Tibial artery (tissue), 4 donors: ENCODE results near the gene FLT3LG.

Source experiments
- DNase-seq, 2 donors: peaks; one replicate each; pipeline ENCODE4 v3.0.0-alpha.2; 2019
- H3K27ac ChIP-seq, 2 donors: fragments of 200-600 bp; sonication (generic) in 1 of 2; 1 replicate in 1 of 2; 2 replicates in 1 of 2; pipeline ENCODE4 v1.5.1; 2018 to 2019; ENCODE audit warnings: mild to moderate bottlenecking in 1 of 2
- H3K27me3 ChIP-seq, 2 donors: fragments of 200-600 bp; sonication (generic) in 1 of 2; one replicate each; pipeline versions ENCODE4 v1.5.1 to v1.6.0; 2016 to 2019
- H3K36me3 ChIP-seq, 3 donors: fragments of 200-600 bp; sonication (generic) in 2 of 3; one replicate each; pipeline ENCODE4 v1.5.1; 2016 to 2019; ENCODE audit warnings: mild to moderate bottlenecking in 2 of 3
- H3K4me1 ChIP-seq, 4 donors: fragments of 200-600 bp; sonication (generic) in 2 of 4; 1 replicate in 3 of 4; 2 replicates in 1 of 4; pipeline ENCODE4 v1.5.1; 2016 to 2019
- H3K4me3 ChIP-seq, 2 donors: fragments of 200-600 bp; sonication (generic) in 1 of 2; 1 replicate in 1 of 2; 2 replicates in 1 of 2; pipeline ENCODE4 v1.5.1; 2018 to 2019; ENCODE audit warnings: mild to moderate bottlenecking in 2 of 2
- H3K9me3 ChIP-seq, 3 donors: fragments of 200-600 bp; sonication (generic) in 1 of 3; one replicate each; pipeline ENCODE4 v1.5.1; 2016 to 2019
- CTCF ChIP-seq, 2 experiments: fragments of 200-600 bp in 1 of 2; fragments of 450-650 bp in 1 of 2; IDR thresholded peaks; one replicate each; pipeline ENCODE4 v1.5.1; 2017 to 2019; ENCODE audit warnings: antibody characterized with exemption in 2 of 2, mild to moderate bottlenecking in 1 of 2, moderate library complexity in 1 of 2
- intact Hi-C: fragments of 100-400 bp; cut with DNase I; formaldehyde crosslinking; loops from one replicate; pipeline ENCODE4 v1.15.0; 2023; ENCODE audit warnings: low total_unique reads

The FLT3LG gene

DNA sequence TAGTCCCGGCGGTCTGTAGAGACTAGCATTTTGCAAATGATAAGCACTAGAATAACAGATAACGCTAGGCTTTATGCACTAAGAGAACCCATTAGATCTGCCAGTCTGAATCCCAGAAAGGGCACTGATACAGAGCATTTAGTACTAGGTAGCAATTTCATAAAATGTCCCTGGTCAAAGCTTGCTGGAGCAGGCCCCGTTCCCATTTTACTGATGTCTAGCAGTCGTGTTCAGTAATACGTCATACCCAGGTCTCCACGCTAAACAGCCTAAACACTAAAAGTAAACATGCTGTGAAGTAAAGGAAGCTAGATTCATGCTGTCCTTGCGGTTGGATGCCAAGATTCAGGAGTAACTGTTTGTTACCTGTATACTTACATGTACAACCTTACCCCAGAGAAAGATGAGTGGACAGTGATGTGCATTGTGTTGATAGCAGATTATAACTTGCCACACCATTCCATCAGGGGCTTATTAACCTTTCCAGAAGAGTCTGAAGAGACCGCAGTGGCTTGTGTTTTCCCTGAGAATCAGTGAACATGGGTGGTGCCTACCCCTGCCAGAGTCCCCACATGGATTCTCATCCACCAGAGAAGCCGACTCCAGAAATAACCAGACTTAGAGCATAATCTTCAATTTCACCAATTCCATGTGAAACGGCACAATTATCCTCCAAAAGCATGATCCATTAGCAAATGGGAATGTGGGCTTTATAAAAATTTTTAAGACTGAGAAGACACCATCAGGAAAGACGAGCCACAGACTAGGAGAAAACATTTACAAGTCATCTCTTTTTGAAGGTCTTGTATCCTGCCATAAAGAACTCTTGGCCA is 18.8 kb downstream of the FLT3LG start:
- no peak for TF ChIP-seq CTCF (IDR thresholded peaks at IDR 0.05)
- Histone ChIP-seq H3K27me3 (no peaks in the 10 kb centered on the region), H3K9me3 (no peaks in the 10 kb centered on the region), H3K27ac (no peak overlapping the region), H3K4me3 (no peak overlapping the region), H3K36me3 (peaks cover 40 to 56% (median 48%) of the 10 kb centered on the region in 3 donors), H3K4me1 (peaks cover 0 to 42% (median 39%) of the 10 kb centered on the region in 4 donors)
- no peak for DNase-seq
- intact Hi-C loops = loop anchor here (10.0 kb wide), 1 partner anchor 182 kb away; the partner anchor contains the start of gene PRMT1

DNA sequence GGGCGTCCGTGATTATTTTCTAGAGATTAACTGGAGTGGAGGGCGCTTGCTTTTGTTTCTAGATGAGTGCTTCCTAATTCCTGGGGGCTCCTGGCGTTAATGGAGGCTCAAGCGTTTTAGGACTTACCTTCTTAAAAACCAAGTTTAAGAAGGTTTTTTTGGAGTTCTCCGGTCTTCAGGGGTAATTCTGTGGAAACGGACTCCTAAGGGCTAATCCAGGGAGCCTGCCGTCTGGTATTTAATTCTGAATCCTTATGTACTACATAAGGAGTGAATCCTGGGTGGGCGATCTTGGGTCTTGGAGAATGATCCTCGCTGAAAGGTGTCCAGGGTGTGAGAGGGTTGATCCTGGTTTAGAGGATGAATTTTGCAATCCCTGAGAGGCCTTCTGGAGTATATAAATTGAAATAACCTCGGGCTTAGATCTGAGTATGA is 22.6 kb downstream of the FLT3LG start:
- peaks cover 35 to 52% (median 48%) of the 10 kb centered on the region in 3 donors for H3K36me3 ChIP-seq
- intact Hi-C loops = loop anchor here (10.0 kb wide), 1 partner anchor 178 kb away; the partner anchor contains the start of gene PRMT1
- H3K27ac ChIP-seq = peak overlapping the region; percentile 89 to 92
- peaks cover 0 to 47% (median 32%) of the 10 kb centered on the region in 4 donors for H3K4me1 ChIP-seq
- H3K9me3 ChIP-seq = no peaks in the 10 kb centered on the region
- H3K4me3 ChIP-seq = peak overlapping the region; percentile 80 to 87
- no peak for DNase-seq
- H3K27me3 ChIP-seq = no peaks in the 10 kb centered on the region
- TF ChIP-seq CTCF (IDR thresholded peaks at IDR 0.05) = no peak

DNA sequence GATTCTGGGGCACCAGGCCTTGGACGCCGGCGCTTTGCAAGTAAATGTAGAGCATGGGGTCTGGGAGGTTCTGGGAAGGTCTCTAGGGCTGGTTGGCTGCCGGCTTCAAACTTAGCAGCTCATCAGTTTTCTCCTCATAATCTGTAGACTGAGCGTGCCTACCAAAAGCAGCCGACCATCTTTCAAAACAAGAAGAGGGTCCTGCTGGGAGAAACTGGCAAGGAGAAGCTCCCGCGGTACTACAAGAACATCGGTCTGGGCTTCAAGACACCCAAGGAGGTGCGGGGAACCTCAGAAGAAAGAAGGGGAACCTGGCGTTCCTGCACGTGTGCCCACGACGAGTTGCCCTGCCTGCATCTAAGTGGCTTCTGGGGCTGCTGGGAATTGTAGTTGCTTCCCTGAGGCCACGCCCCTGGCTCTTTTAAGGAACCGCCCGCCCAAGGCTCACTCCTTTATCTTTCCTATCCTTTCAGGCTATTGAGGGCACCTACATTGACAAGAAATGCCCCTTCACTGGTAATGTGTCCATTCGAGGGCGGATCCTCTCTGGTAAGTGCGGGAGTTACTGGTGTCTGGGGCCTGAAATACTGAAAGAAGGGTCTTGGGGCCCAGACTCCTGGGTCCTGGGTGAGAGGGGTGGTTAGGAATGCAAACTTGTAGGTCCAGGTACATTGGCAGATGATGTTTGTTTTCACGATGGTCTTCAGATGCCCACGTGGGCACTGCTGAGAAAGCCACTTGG is 23.2 kb downstream of the FLT3LG start:
- no peak for TF ChIP-seq CTCF (IDR thresholded peaks at IDR 0.05)
- peaks cover 0 to 47% (median 32%) of the 10 kb centered on the region in 4 donors for H3K4me1 ChIP-seq
- peak in 1 of 2 donors; percentile 73 for DNase-seq
- peak overlapping the region; percentile 80 to 87 for H3K4me3 ChIP-seq
- no peaks in the 10 kb centered on the region for H3K9me3 ChIP-seq
- H3K27me3 ChIP-seq = no peaks in the 10 kb centered on the region
- intact Hi-C loops = loop anchor here (10.0 kb wide), 1 partner anchor 178 kb away; the partner anchor contains the start of gene PRMT1
- H3K27ac ChIP-seq = peak overlapping the region; percentile 89 to 92
- H3K36me3 ChIP-seq = peaks cover 28 to 46% (median 42%) of the 10 kb centered on the region in 3 donors

GRCh38 chr19:49497789-49498103 is 23.7 kb downstream of the FLT3LG start:
- DNase-seq = no peak
- Histone ChIP-seq H3K27me3 (no peaks in the 10 kb centered on the region), H3K27ac (peak overlapping the region in 1 of 2 donors; percentile 92), H3K4me3 (peak overlapping the region in 1 of 2 donors; percentile 80), H3K9me3 (no peaks in the 10 kb centered on the region), H3K36me3 (peaks cover 24 to 41% (median 36%) of the 10 kb centered on the region in 3 donors), H3K4me1 (peaks cover 0 to 47% (median 32%) of the 10 kb centered on the region in 4 donors)
- no peak for TF ChIP-seq CTCF (IDR thresholded peaks at IDR 0.05)
- intact Hi-C loops = loop anchor here (10.0 kb wide), 1 partner anchor 177 kb away; the partner anchor contains the start of gene PRMT1

DNA sequence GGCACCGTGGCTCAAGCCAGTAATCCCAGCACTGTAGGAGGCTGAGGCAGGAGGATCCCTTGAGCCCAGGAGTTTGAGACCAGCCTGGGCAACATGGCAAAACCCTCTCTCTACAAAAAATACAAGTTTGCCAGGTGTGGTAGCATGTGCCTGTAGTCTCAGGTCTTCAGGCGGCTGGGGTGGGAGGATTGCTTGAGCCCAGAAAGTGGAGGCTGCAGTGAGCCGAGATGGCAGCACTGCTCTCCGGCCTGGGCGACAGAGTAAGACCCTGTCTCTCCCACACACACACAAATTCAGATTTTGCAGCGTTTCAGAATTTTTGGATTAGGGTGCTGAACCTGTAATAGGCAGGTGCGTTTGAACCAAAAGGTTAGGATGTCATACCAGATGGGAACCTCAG is 24.5 kb downstream of the FLT3LG start:
- Histone ChIP-seq H3K27me3 (no peaks in the 10 kb centered on the region), H3K9me3 (no peaks in the 10 kb centered on the region), H3K4me3 (no peak overlapping the region), H3K36me3 (peaks cover 24 to 33% (median 33%) of the 10 kb centered on the region in 3 donors), H3K4me1 (peaks cover 0 to 47% (median 33%) of the 10 kb centered on the region in 4 donors), H3K27ac (no peak overlapping the region)
- intact Hi-C loops = loop anchor here (10.0 kb wide), 1 partner anchor 176 kb away; the partner anchor contains the start of gene PRMT1
- no peak for DNase-seq
- no peak for TF ChIP-seq CTCF (IDR thresholded peaks at IDR 0.05)
